SU-DHL-6 (cell line): ENCODE data around the gene SRPRB.

Source experiments
- H2AFZ ChIP-seq: fragments of 200-600 bp; sonication (generic); 2 replicates; pipeline ENCODE4 v1.6.1; 2014; ENCODE audit warnings: low read depth, mild to moderate bottlenecking, moderate library complexity, mixed read lengths, antibody characterized with exemption, low read length; ENCODE audit not compliant: severe bottlenecking
- H3F3A ChIP-seq: fragments of 200-600 bp; shearing (Covaris generic); 2 replicates; pipeline ENCODE4 v1.6.0; 2016; ENCODE audit warnings: antibody characterized with exemption, mild to moderate bottlenecking; ENCODE audit not compliant: insufficient read depth
- H3K27ac ChIP-seq: fragments of 200-600 bp; sonication (generic); 2 replicates; pipeline ENCODE4 v1.5.1; 2016; ENCODE audit warnings: low read depth, mild to moderate bottlenecking, low read length, moderate library complexity, mixed read lengths
- H3K27me3 ChIP-seq: fragments of 200-600 bp; sonication (generic), shearing (Covaris generic); 2 replicates; pipeline ENCODE4 v1.6.0; 2014; ENCODE audit warnings: mild to moderate bottlenecking, low read length
- H3K36me3 ChIP-seq: fragments of 200-600 bp; sonication (generic); 2 replicates; pipeline ENCODE4 v1.6.1; 2014; ENCODE audit warnings: mild to moderate bottlenecking, low read length, mixed read lengths
- H3K4me2 ChIP-seq: fragments of 300-600, 200-600 bp; shearing (Covaris generic), sonication (generic); 2 replicates; pipeline ENCODE4 v1.6.0; 2014; ENCODE audit warnings: low read length, low read depth, mild to moderate bottlenecking; ENCODE audit not compliant: poor library complexity, severe bottlenecking
- H3K4me3 ChIP-seq: fragments of 200-600 bp; sonication (generic); 2 replicates; pipeline ENCODE4 v1.5.1; 2014; ENCODE audit warnings: antibody characterized with exemption, low read length, mild to moderate bottlenecking, mixed read lengths; ENCODE audit not compliant: insufficient read depth, poor library complexity, severe bottlenecking
- H3K79me2 ChIP-seq: fragments of 200-600 bp; sonication (generic); 2 replicates; pipeline ENCODE4 v1.6.1; 2014; ENCODE audit warnings: mild to moderate bottlenecking, low read length, moderate library complexity; ENCODE audit not compliant: insufficient read depth
- H3K9ac ChIP-seq: fragments of 200-600 bp; sonication (generic); 2 replicates; pipeline ENCODE4 v1.7.0; 2014; ENCODE audit warnings: mild to moderate bottlenecking, low read length
- H3K9me2 ChIP-seq: fragments of 200-600 bp; sonication (generic); replicated peaks from 2 replicates; pipeline ENCODE4 v1.6.1; 2014; ENCODE audit warnings: low read length; ENCODE audit not compliant: insufficient read depth
- H3K9me3 ChIP-seq: fragments of 200-600 bp; sonication (generic); 2 replicates; pipeline ENCODE4 v1.6.1; 2014; ENCODE audit warnings: low read length, mixed read lengths; ENCODE audit not compliant: insufficient read depth
- H4K20me1 ChIP-seq: fragments of 200-600 bp; sonication (generic); 2 replicates; pipeline ENCODE4 v1.6.1; 2014; ENCODE audit warnings: low read depth, mild to moderate bottlenecking, antibody characterized with exemption, low read length, moderate library complexity, mixed read lengths
- EZH2phosphoT487 ChIP-seq: fragments of 200-600 bp; sonication (generic), shearing (Covaris generic); conservative IDR thresholded peaks from 2 replicates; pipeline ENCODE4 v1.6.1; 2018; ENCODE audit warnings: mild to moderate bottlenecking, antibody characterized with exemption, low read length, moderate library complexity, mixed read lengths
- TF ChIP-seq, protein P1 (sequence below): fragments of 200-600 bp; sonication (generic); IDR thresholded peaks from one replicate; pipeline ENCODE4 v1.5.1; 2017; ENCODE audit warnings: antibody characterized with exemption, mild to moderate bottlenecking, low read length, moderate library complexity; ENCODE audit not compliant: insufficient read depth, poor library complexity, severe bottlenecking

Gene SRPRB

DNA sequence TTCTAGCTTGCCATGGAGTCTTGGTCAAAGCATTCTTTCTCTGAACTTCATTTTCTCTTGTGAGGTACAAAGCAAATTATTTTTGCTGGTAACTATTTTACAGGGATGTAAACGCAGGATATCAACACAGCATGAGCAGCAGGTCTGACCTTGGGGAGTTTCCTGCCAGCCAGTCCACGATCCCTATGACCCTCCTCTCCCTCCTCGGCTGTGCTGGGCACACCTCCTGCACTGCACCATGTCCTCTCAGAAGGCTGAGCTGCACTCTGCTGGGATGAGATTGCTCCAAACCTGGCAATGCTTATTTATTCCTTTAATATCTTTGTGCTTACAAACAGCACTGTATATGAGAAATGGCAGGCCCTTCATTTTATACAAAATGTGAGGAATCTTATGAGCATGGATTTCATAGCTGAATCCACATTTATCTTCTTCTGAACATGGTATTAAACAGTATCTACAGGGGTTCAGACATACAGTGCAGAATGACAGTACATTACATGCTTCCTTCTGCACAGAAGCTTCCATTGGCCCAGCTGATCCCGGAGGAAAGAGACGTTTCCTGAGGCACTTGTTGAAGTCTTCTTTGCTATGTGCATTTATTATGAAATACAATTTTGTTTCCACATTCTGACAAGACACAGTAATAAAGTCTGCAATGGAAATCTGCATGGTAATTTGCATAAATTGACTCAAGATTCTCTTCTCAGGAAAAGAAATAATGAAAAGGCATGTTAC is 48.8 kb downstream of the SRPRB start:
- no peaks in the 10 kb centered on the region for H3K79me2 ChIP-seq
- H3K4me2 ChIP-seq, result no peak overlapping the region
- no peak overlapping the region for H3K27ac ChIP-seq
- no peaks in the 10 kb centered on the region for H3F3A ChIP-seq
- H3K27me3 ChIP-seq, result no peaks in the 10 kb centered on the region
- no peak overlapping the region for H3K4me3 ChIP-seq
- H3K9ac ChIP-seq, result no peak overlapping the region
- no peaks in the 10 kb centered on the region for H4K20me1 ChIP-seq
- H3K9me3 ChIP-seq, result no peaks in the 10 kb centered on the region
- H3K9me2 ChIP-seq, result no peaks in the 10 kb centered on the region
- no peaks in the 10 kb centered on the region for H3K36me3 ChIP-seq
- TF ChIP-seq, protein P1, sequence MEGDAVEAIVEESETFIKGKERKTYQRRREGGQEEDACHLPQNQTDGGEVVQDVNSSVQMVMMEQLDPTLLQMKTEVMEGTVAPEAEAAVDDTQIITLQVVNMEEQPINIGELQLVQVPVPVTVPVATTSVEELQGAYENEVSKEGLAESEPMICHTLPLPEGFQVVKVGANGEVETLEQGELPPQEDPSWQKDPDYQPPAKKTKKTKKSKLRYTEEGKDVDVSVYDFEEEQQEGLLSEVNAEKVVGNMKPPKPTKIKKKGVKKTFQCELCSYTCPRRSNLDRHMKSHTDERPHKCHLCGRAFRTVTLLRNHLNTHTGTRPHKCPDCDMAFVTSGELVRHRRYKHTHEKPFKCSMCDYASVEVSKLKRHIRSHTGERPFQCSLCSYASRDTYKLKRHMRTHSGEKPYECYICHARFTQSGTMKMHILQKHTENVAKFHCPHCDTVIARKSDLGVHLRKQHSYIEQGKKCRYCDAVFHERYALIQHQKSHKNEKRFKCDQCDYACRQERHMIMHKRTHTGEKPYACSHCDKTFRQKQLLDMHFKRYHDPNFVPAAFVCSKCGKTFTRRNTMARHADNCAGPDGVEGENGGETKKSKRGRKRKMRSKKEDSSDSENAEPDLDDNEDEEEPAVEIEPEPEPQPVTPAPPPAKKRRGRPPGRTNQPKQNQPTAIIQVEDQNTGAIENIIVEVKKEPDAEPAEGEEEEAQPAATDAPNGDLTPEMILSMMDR, result no peak
- TF ChIP-seq EZH2phosphoT487, result no peak
- H2AFZ ChIP-seq, result no peak overlapping the region

DNA sequence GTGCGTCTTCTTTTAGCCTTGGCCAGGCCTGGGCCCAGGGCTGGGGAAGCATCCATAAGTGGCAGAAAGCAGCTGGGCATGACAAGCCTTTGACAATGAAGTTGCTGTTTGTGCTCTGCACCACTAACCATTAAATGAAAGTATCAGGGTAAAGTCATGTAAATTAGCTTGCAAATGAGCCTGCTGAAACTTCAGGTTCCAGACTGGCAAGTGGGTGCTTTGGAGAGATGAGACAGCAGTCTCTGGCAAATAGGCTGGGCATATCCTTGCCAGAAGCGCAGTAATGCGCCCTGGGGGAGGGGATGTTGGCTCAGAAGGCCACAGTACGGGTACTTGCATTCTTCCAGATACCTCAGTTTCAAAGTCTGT is 49.4 kb downstream of the SRPRB start:
- H3K27ac ChIP-seq, result no peak overlapping the region
- no peak for TF ChIP-seq EZH2phosphoT487
- TF ChIP-seq, protein P1, result no peak
- no peaks in the 10 kb centered on the region for H3K27me3 ChIP-seq
- H3K36me3 ChIP-seq, result no peaks in the 10 kb centered on the region
- H4K20me1 ChIP-seq, result no peaks in the 10 kb centered on the region
- no peak overlapping the region for H3K4me3 ChIP-seq
- H3K79me2 ChIP-seq, result no peaks in the 10 kb centered on the region
- no peaks in the 10 kb centered on the region for H3K9me3 ChIP-seq
- no peaks in the 10 kb centered on the region for H3F3A ChIP-seq
- H3K9ac ChIP-seq, result no peak overlapping the region
- H2AFZ ChIP-seq, result no peak overlapping the region
- no peaks in the 10 kb centered on the region for H3K9me2 ChIP-seq
- H3K4me2 ChIP-seq, result no peak overlapping the region

DNA sequence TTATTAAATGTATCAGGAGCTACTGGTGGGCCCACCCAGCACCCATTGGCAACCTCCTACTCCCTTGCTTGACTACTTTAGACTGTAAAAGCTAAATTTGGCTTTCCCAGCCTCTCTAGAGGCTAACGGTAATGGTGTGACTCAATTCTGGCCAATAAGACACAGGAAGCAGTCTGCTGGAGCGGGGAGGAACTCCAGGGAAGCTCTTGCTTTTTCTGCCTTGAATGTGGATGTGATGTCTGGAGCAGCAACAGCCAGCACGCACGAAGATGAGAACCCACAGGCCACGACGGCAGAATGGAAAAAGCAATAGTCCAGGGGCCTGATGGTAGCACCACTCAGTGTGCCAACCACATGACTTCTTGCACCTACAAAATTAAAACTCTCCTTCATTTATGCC is 50.2 kb downstream of the SRPRB start:
- no peaks in the 10 kb centered on the region for H3F3A ChIP-seq
- H3K36me3 ChIP-seq, result no peaks in the 10 kb centered on the region
- no peak overlapping the region for H3K4me2 ChIP-seq
- H3K9me2 ChIP-seq, result no peaks in the 10 kb centered on the region
- H4K20me1 ChIP-seq, result no peaks in the 10 kb centered on the region
- H3K27ac ChIP-seq, result no peak overlapping the region
- no peaks in the 10 kb centered on the region for H3K79me2 ChIP-seq
- no peak overlapping the region for H2AFZ ChIP-seq
- no peaks in the 10 kb centered on the region for H3K9me3 ChIP-seq
- no peak overlapping the region for H3K4me3 ChIP-seq
- no peak overlapping the region for H3K9ac ChIP-seq
- no peak for TF ChIP-seq EZH2phosphoT487
- TF ChIP-seq, protein P1, result no peak
- no peaks in the 10 kb centered on the region for H3K27me3 ChIP-seq
